CD4-positive, alpha-beta T cell treated with Interleukin-15 for 1 hour (primary cell): ENCODE results near the gene NECTIN2.

ENCODE experiments used
- DNase-seq: peaks from one replicate; pipeline ENCODE4 v3.0.0-alpha.2; 2020

The NECTIN2 gene

DNA sequence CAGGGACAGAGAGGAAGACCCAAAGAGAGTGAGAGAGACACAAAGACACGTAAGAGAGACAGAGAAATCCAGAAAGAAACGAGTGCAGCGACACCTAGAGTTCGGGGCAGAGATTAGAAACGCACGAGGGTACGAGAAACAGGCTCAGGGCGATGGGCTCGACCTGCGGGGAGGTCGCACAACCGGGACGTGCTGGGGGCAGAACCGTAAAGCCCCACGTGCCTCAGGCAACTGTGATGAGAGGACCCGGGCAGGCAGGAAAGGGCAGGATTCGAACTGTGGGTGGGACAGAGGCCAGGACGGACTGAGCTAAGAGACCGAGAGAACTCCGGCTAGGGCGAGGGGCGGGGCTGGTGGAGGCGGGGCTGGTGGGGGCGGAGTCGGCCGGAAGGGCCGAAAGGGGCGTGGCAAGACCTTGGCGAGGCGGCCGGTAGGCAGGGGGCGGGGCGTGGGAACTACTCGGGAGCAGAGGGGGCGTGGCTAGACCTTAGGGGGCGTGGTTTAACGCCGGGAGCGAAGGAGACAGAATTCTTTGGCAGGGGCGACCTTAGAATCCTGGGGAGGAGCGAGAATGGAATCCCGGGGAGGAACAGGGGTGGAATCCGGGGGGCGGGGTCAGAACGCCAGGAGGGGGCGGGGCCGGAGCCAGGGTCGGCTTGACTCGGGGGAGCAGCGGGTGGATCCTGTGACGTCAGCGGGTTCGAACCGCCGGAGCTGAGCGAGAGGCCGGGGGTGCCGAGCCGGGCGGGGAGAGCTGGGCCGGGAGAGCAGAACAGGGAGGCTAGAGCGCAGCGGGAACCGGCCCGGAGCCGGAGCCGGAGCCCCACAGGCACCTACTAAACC, at the start of gene NECTIN2:
Gene NECTIN2, plus strand, starts transcription at position 686 of the 843 bp plus-strand sequence. CDS start 229 bp downstream, outside the sequence.
- peak; percentile 85 for DNase-seq

DNA sequence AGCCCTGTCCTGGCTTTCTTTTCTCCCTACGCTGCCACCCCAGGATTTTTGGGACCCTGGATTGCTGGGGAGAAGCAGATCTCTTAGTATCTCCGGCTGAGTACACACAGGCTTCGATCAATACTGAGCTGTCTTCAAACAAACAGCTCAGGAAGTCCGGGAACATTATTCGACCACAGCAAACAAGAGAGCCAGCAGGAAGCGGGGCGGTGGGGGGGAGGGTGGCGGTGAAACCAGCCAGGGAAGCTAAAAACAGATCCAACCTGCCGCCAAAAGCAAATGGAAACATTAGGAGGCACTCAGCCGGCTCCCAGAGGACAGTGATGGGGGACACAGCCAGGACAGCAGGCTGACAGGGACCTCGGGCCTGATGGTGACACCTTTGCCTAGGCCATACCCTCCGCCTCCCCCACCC, 49.4 kb upstream of the NECTIN2 start:
- DNase-seq, result no peak

DNA sequence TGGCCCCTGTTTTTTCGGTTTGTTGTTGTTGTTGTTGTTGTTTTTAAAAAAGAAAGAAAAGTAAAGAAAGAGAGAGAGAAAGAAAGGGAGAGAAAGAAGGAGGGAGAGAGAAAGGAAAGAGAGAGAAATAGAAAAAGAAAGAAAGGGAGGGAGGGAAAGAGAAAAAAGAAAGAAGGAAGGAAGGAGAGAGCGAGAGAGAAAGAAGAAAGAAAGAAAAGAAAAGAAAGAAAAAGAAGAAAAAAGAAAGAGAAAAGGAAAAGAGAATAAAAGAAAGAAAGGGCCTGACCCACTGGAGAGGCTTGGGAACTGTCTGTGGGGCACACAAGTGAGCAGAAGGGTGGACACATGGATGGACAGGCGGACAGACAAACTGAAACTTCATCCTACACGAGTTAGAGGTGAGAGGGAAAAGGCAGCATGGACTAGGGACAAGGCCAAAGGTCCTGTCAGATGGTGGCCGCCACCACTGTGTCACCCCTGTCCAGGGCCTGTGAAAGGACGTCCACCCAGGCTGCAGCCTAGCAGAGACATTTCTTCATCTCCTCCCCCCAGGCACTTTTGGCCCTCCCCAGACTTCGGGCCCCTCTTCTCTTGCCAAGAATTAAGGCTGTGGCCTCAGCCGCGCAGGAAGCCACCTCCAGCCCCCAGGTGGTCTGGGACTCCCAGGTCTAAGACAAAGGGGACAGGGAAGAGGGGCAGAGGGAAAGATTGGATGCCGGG, 46.3 kb upstream of the NECTIN2 start:
- no peak for DNase-seq

DNA sequence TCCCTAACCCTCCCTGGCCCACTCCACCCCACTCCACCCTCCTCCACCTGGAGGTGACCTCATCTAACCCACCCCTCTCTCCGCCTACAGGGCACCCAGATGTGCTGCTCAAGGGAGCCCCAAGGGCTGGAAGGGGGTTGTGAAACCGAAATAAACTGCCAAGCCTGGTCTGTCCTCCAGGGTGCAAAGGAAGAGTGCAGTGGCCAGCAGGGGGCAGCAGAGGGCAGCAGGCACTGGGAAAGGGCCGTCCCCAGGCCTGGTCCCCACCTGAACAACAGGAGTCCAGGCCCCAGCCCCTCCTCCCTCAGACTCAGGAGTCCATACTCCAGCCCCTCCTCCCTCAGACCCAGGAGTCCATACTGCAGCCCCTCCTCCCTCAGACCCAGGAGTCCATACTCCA, 45.6 kb upstream of the NECTIN2 start:
- peak; percentile 74 for DNase-seq

DNA sequence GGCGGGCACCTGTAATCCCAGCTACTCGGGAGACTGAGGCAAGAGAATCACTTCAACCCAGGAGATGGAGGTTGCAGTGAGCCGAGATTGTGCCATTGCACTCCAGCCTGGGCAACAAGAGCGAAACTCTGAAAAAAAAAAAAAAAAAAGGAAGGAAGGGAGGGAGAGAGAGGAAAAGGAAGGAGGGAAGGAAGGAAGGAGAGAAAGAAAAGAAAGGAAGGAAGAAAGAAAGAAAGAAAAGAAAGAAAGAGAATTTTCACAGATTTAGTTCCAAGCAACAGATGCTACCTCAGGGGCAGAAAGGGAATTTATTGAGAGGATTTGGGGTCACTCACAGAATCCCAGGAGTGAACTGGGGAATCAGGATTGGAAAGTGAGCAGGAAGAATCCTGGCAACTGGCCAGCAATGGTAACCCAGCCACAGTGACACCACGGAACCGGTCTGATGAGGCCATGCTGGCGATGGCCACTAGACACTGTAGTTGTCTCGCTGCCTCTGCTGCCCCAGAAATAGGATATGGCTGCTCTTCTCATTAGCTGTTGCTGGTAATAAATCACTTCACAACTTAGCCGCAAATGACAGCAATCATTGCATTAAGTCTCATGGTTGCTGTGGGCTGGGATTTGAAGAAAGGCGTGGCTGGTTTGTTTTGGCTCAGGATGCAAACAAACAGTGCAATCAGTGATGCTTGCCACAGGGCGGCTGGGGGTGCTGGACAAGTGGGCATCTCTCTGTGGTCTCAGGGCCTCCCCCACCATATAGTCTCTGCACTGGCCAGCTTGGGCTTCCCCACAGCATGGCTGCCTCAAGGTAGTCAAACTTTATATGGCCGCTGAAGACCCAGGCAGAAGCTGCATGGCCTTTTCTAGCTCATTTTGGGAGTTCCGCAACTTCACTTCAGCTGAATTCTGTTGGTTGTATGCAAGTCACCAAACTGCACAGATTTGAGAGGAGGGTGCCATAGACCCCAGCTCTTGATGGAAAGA, 42.4 kb upstream of the NECTIN2 start:
- DNase-seq, result no peak

GRCh38 chr19:44806291-44806690, 39.8 kb upstream of the NECTIN2 start:
- no peak for DNase-seq

GRCh38 chr19:44807162-44807561, 38.9 kb upstream of the NECTIN2 start:
- no peak for DNase-seq

DNA sequence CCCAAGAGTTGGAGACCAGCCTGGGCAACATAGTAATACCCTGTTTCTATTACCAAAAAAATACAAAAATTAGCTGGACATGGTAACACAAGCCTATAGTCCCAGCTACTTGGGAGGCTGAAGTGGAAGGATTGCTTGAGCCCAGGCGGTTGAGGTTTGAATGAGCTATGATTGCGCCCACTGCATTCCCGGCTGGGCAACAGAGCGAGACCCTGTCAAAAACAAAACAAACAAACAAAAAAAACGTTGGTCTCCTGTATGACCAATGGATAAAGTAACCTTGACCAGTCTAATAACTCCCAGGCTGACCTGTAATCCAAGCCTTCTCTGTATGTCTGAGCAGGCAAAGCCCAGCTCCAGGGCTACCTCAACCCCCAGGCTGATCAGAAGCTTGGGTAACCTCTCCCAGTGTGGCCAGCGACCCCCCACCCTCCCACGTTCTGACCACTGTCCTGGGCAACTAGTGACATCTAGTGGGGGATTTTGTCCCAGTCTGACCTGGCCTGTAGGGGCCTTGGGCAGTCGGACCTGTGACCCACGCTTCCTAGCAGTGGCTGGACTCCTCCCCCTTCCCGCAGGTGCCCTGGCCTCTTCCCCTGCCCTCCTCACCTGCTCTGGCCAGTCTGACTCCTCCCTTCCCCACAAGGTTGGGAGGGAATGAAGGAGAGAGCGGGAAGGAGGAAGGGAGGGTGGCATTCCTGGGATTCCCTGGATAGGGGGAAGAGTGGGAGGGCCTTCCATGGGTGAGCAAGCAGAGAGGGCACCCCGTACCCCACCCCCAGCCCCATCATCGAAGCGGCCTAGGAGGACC, 38.2 kb upstream of the NECTIN2 start:
- no peak for DNase-seq

- no peak for DNase-seq
These were observed 37.4 kb upstream of the NECTIN2 start, which contains the start of gene BCAM for GRCh38 chr19:44808463-44809371. BCAM (plus strand) TSS chr19:44809103; CDS start chr19:44809125, 22 bp downstream.

DNA sequence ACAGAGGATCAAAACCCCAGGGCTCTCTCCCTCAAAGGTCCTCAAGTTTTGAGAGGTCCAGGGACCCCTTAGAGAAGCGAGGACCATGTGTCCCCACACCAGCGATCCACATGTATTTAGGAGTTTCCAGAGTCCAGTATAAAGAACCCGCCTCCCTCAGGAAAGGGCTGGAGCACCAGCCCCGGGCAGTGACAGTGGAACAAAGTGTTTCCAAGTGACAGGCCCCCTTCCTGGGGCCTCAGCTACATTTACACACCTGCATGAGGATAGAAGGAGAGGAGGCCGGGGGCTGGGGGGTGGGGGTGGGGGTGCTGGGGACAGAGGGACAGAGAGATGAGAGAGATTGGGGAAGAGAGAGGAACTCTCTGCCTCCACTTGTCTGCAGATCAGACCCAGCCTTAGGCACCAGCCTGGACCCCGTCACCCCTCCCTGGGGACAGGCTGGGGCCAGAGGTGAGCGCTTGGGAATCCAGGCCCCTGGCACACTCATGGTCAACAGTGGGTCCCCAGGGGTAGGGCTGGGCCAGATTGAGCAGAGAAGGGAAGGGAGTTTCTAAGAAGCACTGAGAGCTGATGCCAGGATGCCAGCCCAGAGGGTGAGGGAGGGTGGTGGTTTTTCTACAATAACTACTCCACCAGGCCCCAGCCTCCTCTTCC, 36.4 kb upstream of the NECTIN2 start:
- DNase-seq, result no peak

GRCh38 chr19:44810234-44811121, 35.6 kb upstream of the NECTIN2 start:
- DNase-seq, result no peak

DNA sequence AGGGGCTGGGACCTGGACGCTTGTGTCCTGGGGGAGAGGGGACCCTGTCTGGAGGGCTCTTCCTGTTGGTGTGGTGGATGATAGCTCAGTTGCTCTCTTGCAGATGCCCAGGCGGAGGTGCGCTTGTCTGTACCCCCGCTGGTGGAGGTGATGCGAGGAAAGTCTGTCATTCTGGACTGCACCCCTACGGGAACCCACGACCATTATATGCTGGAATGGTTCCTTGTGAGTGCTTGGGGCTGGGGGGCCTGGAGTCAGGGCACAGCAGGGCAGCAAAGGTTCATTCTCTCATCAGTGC, 35.0 kb upstream of the NECTIN2 start:
- DNase-seq, result no peak

GRCh38 chr19:44812142-44812718, 33.9 kb upstream of the NECTIN2 start:
- no peak for DNase-seq

DNA sequence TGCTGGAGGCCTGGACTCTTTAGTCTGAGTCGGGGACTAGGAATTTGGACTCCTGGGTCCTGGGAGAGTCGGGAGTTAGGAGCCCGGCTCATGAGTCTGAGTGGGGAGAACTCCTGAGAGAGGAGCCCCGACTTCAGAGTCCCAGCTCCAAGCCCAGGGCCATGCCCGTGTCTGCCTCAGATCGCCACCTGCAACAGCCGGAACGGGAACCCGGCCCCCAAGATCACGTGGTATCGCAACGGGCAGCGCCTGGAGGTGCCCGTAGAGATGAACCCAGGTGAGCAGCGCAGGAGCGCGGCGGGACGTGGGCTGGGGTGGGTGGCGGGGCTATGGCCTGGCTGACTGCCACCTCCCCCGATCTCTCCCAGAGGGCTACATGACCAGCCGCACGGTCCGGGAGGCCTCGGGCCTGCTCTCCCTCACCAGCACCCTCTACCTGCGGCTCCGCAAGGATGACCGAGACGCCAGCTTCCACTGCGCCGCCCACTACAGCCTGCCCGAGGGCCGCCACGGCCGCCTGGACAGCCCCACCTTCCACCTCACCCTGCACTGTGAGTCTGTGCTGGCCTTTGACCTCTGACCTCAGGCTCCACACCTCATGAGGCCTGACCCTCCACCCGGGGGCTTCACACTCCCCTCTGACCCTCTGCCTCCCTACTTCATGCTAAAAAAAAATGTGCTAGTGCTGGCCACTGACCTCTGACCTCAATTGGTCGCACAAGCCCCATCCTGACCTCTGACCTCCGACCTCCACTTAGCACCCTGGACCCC, 32.8 kb upstream of the NECTIN2 start:
- DNase-seq, result no peak

- DNase-seq, result no peak
These were observed 32.1 kb upstream of the NECTIN2 start for GRCh38 chr19:44813841-44814470.

DNA sequence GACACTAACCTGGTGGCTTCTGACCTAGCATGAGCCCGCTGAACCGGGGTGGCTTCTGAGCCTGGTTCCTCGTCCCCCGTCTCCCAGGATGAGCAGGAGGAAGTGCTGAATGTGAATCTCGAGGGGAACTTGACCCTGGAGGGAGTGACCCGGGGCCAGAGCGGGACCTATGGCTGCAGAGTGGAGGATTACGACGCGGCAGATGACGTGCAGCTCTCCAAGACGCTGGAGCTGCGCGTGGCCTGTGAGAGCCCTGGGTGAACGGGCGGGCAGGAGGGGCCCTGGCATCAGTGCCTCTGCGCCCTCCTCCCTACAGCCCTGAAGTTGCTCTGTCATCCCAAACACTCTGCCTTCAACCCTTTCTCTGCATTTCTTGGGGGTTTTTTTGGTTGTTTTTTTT, 31.6 kb upstream of the NECTIN2 start:
- DNase-seq, result no peak

- no peak for DNase-seq
These were observed 29.8 kb upstream of the NECTIN2 start for GRCh38 chr19:44816301-44816700.
